Pericardium fibroblast (primary cell): Measurements from ENCODE around the gene NOP16. TPM values are rescaled to one million over a fixed set of nuclear protein-coding genes. Genes with fewer than 3 reads are reported as not detected.

Source experiments
- total RNA-seq: library from RNA; depleted of rRNA; stranded (reverse); fragments of >200 nt; gene quantifications from 2 replicates; pipeline ENCODE4 v1.2.3, GENCODE V29; 2015

Gene NOP16, protein sequence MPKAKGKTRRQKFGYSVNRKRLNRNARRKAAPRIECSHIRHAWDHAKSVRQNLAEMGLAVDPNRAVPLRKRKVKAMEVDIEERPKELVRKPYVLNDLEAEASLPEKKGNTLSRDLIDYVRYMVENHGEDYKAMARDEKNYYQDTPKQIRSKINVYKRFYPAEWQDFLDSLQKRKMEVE
- total RNA-seq: 7.1 and 14.5 TPM in 2 replicates

DNA sequence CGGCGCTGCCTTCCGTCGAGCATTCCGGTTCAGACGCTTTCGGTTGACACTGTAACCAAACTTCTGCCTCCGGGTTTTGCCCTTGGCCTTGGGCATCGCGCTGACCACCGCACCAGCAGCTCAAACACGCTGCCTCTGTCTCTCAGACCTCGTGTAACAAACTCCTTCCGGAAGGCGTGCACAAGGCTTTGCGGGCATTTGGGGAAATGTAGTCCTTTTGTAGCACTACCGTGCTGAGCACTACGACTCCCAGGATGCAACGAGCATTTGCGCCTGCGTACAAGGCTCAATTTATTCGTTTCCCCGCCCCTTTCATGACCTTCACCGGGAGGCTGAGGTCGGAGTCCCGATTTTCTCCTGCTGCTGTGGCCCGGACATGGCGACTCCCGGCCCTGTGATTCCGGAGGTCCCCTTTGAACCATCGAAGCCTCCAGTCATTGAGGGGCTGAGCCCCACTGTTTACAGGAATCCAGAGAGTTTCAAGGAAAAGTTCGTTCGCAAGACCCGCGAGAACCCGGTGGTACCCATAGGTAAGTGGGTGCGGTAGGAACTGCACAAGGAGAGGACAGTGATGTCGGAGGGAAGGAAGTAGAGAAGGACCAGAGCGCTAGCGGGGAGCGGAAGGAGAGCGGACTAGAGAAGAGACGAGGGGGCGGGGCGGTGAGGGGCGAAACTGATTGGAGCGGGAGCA is at the start of gene NOP16, which contains the start of gene HIGD2A:
TSS of gene NOP16 (minus strand) at position 155 of the 691 bp plus-strand sequence. CDS start at position 96, 59 bp downstream.
TSS of gene HIGD2A (plus strand) at position 308 of the 691 bp plus-strand sequence. CDS start at position 377, 69 bp downstream.

DNA sequence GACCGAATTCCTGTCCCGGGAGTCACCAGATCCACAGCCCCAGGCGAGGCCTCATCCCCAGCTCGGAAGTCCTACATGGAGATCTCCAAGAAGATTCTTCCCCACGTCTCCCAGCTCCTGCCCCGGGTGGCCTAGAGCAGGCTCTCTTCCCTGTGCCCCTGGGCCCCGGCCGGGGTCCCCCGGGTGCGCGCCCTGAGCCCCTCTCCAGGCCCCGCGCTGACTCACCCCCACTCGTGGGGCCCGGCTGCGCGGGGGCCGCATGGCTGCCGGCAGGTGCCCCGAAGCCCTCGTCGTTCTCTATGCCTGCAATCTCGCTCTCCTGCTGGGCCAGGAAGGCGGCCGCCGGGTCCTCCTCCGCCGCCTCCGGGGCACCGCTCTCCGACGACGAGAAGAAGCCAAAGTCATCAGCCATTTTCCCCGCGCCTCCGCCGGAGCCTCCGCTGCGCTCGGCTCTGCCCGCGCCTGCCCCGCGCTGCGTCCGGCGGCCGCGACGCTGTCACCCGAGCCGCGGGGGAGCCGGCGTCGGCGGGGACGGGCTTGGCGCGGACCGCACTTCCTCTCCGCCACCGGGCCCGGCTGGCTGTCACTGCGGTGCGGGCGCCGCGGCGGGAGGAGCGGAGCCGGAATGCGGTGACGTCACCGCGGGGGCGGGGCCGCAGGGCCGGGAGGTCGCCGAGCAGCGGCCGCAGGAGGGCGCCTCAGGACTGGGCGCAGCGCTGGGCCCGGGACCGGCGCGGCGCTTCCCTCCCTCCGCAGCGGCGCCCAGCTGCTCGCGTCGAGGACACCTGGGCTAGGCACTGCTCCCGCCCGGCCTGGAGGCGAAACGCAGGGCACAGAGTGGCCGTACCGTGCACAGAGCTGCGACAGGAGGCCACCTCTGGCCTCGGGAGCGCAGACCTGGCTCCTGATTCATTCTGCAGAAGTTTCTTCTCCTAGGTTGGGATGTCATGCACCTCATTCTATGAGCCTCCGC is 27.8 kb upstream of the NOP16 start, which contains the start of gene CLTB:
TSS of gene CLTB (minus strand) at position 588 of the 973 bp plus-strand sequence. CDS start at position 412, 176 bp downstream.

DNA sequence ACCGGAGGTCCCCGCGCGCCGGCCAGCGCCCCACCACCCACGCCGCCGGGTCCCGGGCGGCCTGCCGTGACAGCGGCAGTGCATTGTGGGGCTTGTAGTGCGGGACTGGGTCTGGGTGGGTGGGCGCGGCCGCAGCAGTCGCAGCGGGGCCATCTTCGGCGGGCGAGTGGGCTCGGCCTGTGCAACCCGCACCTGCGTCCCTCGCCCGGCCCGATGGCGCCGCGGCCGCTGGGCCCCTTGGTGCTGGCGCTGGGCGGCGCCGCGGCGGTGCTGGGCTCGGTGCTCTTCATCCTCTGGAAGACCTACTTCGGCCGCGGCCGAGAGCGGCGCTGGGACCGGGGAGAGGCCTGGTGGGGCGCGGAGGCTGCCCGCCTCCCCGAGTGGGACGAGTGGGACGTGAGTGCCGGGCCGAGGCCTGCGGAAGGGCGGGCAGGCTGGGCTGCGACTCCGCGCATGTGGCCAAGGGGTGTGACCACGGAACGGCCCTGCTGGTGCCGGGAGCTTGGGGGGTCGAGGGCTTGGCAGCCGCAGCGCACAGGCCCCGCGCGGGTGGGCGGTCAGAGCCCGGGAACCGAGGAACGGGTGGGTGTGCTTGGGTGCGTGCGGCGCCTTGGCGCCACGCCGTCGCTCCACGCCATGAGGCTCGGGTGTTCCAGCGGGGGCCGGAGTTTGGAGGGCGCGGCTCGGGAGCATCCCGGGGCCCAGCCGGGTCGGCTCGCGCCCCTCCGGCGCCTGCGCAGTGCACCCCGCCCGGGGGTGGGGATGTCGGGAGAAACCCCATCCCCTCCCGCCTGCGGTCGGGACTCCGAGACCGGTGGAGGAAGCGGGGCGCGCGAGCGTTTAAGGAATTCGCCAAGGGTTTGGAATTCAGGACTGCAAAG is 22.8 kb downstream of the NOP16 start, which contains the start of gene ARL10:
TSS of gene ARL10 (plus strand) at position 137 of the 881 bp plus-strand sequence. CDS start at position 214, 77 bp downstream.

DNA sequence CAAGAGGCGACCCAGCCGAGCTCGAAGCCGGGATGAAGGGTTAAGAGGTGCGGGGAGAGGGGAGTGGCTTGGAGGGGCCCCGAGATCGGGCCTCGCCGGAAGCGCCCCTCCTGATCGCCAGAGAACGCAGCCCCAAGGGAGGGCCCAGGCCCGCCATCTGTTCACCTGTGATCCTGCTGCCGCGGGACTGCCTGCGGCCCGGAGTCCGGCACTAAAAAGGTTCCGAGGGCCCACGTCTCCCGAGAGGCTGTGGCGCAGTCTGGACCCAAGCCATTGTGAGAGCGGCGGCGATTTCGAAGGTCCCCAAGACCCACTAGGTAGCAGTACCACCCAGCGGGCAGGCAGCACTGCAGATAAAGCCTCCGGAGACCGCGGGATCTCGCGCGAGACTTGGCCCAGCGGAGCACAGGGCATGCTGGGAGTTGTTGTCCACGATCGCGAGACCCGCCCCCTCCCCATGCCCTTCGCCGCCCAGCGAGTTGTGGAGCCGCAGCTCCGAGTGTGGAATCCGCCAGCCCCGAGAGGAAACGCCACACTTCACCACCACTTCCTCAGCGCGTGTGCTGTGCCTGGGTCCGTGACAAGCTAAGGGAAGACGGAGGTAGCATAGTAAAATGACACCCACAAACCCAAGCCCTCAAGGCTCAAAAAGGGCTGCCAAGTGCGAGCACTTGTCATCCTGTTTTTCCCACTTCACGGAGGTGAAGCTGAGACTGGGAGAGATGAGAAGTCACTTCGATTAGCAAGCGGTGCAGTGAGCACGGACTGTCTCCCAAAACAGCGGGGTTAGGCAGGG is 26.8 kb downstream of the NOP16 start, which contains the start of gene KIAA1191:
TSS of gene KIAA1191 (minus strand) at position 328 of the 796 bp plus-strand sequence. CDS start 2,256 bp downstream, outside the sequence.

Other genes with a start within 250 kb of the NOP16 start
- gene SIMC1, start 150.2 kb downstream of the NOP16 start, total RNA-seq: 6.4 and 9.3 TPM in 2 replicates
- 60.7 and 76.7 TPM in 2 replicates for gene KIAA1191, start 26.8 kb downstream of the NOP16 start, total RNA-seq
- 3.0 and 3.2 TPM in 2 replicates for gene ARL10, start 23.1 kb downstream of the NOP16 start, total RNA-seq
- gene HIGD2A, start 153 bp upstream of the NOP16 start, total RNA-seq: 128 and 157 TPM in 2 replicates
- 97.5 and 140 TPM in 2 replicates for gene CLTB, start 27.9 kb upstream of the NOP16 start, total RNA-seq
- 34.8 and 40.9 TPM in 2 replicates for gene FAF2, start 59.8 kb upstream of the NOP16 start, total RNA-seq
- 7.2 and 7.7 TPM in 2 replicates for gene RNF44, start 148.8 kb upstream of the NOP16 start, total RNA-seq
- gene CDHR2, start 160.7 kb upstream of the NOP16 start, total RNA-seq: not detected in 2 replicates
- gene GPRIN1, start 221.6 kb upstream of the NOP16 start, total RNA-seq: 1.8 and 1.9 TPM in 2 replicates
- not detected in 2 replicates for gene SNCB, start 241.9 kb upstream of the NOP16 start, total RNA-seq
- not detected in 2 replicates for gene EIF4E1B, start 242.1 kb upstream of the NOP16 start, total RNA-seq